HL-60 (cell line): ENCODE results near the gene PDE11A.

Source experiments
- DNase-seq, 2 experiments: peaks; one replicate each; pipeline ENCODE4 v3.0.0-alpha.2; 2010 to 2020; ENCODE audit warnings: low read depth in 1 of 2, low spot score in 1 of 2
- H3K27ac ChIP-seq: fragments of 250-450 bp; sonication (Bioruptor Pico); replicated peaks from 2 replicates; pipeline ENCODE4 v1.5.1; 2020; ENCODE audit warnings: mild to moderate bottlenecking, moderate library complexity
- H3K27me3 ChIP-seq: fragments of 250-450 bp; sonication (Bioruptor Pico); 2 replicates; pipeline ENCODE4 v1.5.1; 2021; ENCODE audit warnings: mild to moderate bottlenecking, moderate library complexity; ENCODE audit not compliant: insufficient read depth, poor library complexity, severe bottlenecking
- H3K4me3 ChIP-seq: replicated peaks from 2 replicates; pipeline ENCODE4 v1.5.1; 2011; ENCODE audit warnings: mild to moderate bottlenecking, control low read depth, low read length; ENCODE audit not compliant: insufficient read depth
- CTCF ChIP-seq: IDR thresholded peaks from one replicate; pipeline ENCODE4 v1.5.1; 2011; ENCODE audit warnings: low read length, control low read depth, inconsistent platforms; ENCODE audit not compliant: insufficient read depth
- GABPA ChIP-seq: IDR thresholded peaks from 2 replicates; pipeline ENCODE4 v1.6.1; 2012; ENCODE audit warnings: low read depth
- POLR2AphosphoS5 ChIP-seq: IDR thresholded peaks from 2 replicates; pipeline ENCODE4 v1.6.1; 2012; ENCODE audit warnings: low read depth
- REST ChIP-seq: IDR thresholded peaks from 2 replicates; pipeline ENCODE4 v1.6.1; 2012; ENCODE audit warnings: low read depth; ENCODE audit not compliant: insufficient replicate concordance
- SPI1 ChIP-seq: IDR thresholded peaks from 2 replicates; pipeline ENCODE4 v1.6.1; 2012; ENCODE audit warnings: low read depth, mild to moderate bottlenecking, borderline replicate concordance

PDE11A gene

GRCh38 chr2:177818412-177818811 is 254.2 kb downstream of the PDE11A start:
- no peak overlapping the region for H3K27ac ChIP-seq
- H3K27me3 ChIP-seq, result peaks cover 7% of the 10 kb centered on the region
- TF ChIP-seq REST (no peak), CTCF (no peak), SPI1 (no peak), POLR2AphosphoS5 (no peak), GABPA (no peak)
- DNase-seq, result no peak
- H3K4me3 ChIP-seq, result no peak overlapping the region

- TF ChIP-seq GABPA (no peak), POLR2AphosphoS5 (no peak), SPI1 (no peak), CTCF (no peak)
- H3K27me3 ChIP-seq, result peaks cover 8% of the 10 kb centered on the region
- no peak for DNase-seq
- H3K27ac ChIP-seq, result no peak overlapping the region
- no peak overlapping the region for H3K4me3 ChIP-seq
Observed at GRCh38 chr2:177817300-177817699, 255.3 kb downstream of the PDE11A start.

- H3K27ac ChIP-seq, result no peak overlapping the region
- H3K4me3 ChIP-seq, result no peak overlapping the region
- H3K27me3 ChIP-seq, result peaks cover 7% of the 10 kb centered on the region
- DNase-seq, result no peak
- no peak for TF ChIP-seq SPI1
- TF ChIP-seq POLR2AphosphoS5, result no peak
- TF ChIP-seq GABPA, result no peak
- TF ChIP-seq CTCF, result no peak
- TF ChIP-seq REST, result no peak
Observed at GRCh38 chr2:177816766-177817165, 255.8 kb downstream of the PDE11A start.

- no peak for DNase-seq
- TF ChIP-seq REST, result no peak
- no peak for TF ChIP-seq CTCF
- no peak for TF ChIP-seq SPI1
- no peak for TF ChIP-seq GABPA
- TF ChIP-seq POLR2AphosphoS5, result no peak
- Histone ChIP-seq H3K27me3 (peaks cover 5% of the 10 kb centered on the region), H3K4me3 (no peak overlapping the region), H3K27ac (no peak overlapping the region)
Observed at GRCh38 chr2:177812713-177813396, 259.7 kb downstream of the PDE11A start.
